ENCODE measurements around the gene IL13. TPM values are rescaled to one million over a fixed set of nuclear protein-coding genes. Genes with fewer than 3 reads are reported as not detected.

The IL13 gene
- polyA plus RNA-seq, 1 donor (not counting 4 experiments of a cell fraction or from before 2014, with no cell fraction given), result not detected

- Histone ChIP-seq H3K9me3 (ENCODE audit: control insufficient read depth, low read depth, low read length) (no peaks in the 10 kb centered on the region), H3K9ac (ENCODE audit: control insufficient read depth, extremely low read depth, insufficient read depth, low read length) (no peak overlapping the region), H3K4me3 (ENCODE audit: control insufficient read depth in 2 of 3, extremely low read depth in 1 of 3, insufficient read depth in 2 of 3, low read depth in 1 of 3, low read length in 3 of 3) (peak overlapping the region in 1 of 3 experiments; percentile 34), H2AFZ (ENCODE audit: control insufficient read depth, low read length) (no peak overlapping the region), H3K27me3 (ENCODE audit: control insufficient read depth, extremely low read depth, insufficient read depth, low read length) (peaks cover 36% of the 10 kb centered on the region), H3K4me2 (ENCODE audit: control insufficient read depth, extremely low read depth, insufficient read depth, low read depth, low read length) (peak overlapping the region; percentile 81), H4K20me1 (ENCODE audit: control insufficient read depth, extremely low read depth, insufficient read depth, low read length) (no peaks in the 10 kb centered on the region), H3K9me1 (ENCODE audit: control insufficient read depth, extremely low read depth, insufficient read depth, low read length) (no peaks in the 10 kb centered on the region), H3K27ac (ENCODE audit: control insufficient read depth, insufficient read depth, low read length) (no peak overlapping the region), H3K4me1 (ENCODE audit: control insufficient read depth, extremely low read depth, insufficient read depth, low read length) (peaks cover 3% of the 10 kb centered on the region), H3K36me3 (ENCODE audit: control insufficient read depth in 2 of 2, extremely low read depth in 1 of 2, insufficient read depth in 2 of 2, low read length in 2 of 2) (no peaks in the 10 kb centered on the region), H3K79me2 (ENCODE audit: control insufficient read depth, insufficient read depth, low read length) (no peaks in the 10 kb centered on the region)
- peak; percentile 38 for TF ChIP-seq EZH2 (IDR thresholded peaks at IDR 0.05; ENCODE audit: low read length)
- TF ChIP-seq CTCF (optimal IDR thresholded peaks at IDR 0.05 in 1 of 3, IDR thresholded peaks at IDR 0.05 in 1 of 3, conservative IDR thresholded peaks at IDR 0.05 in 1 of 3; ENCODE audit: extremely low read depth in 1 of 3, insufficient read depth in 2 of 3, low read length in 3 of 3), result no peak
- DNase-seq (ENCODE audit: low read depth, low spot score) (no peak), FAIRE-seq (no peak)
- dilution Hi-C loops (cut with MboI; ENCODE audit: extremely low pct_ligation_motif_present, low sequenced_read_pairs), result no loop called here
Measured at GRCh38 chr5:132656774-132657355, 1.1 kb upstream of the IL13 start.

GRCh38 chr5:132658381-132659302 is 669 bp downstream of the IL13 start:
- TF ChIP-seq CTCF (optimal IDR thresholded peaks at IDR 0.05 in 1 of 3, IDR thresholded peaks at IDR 0.05 in 1 of 3, conservative IDR thresholded peaks at IDR 0.05 in 1 of 3; ENCODE audit: extremely low read depth in 1 of 3, insufficient read depth in 2 of 3, low read length in 3 of 3) (no peak), EZH2 (IDR thresholded peaks at IDR 0.05; ENCODE audit: low read length) (no peak)
- Histone ChIP-seq H3K9me3 (ENCODE audit: control insufficient read depth, low read depth, low read length) (no peaks in the 10 kb centered on the region), H3K4me1 (ENCODE audit: control insufficient read depth, extremely low read depth, insufficient read depth, low read length) (peaks cover 3% of the 10 kb centered on the region), H2AFZ (ENCODE audit: control insufficient read depth, low read length) (no peak overlapping the region), H3K27me3 (ENCODE audit: control insufficient read depth, extremely low read depth, insufficient read depth, low read length) (peaks cover 32% of the 10 kb centered on the region), H3K9ac (ENCODE audit: control insufficient read depth, extremely low read depth, insufficient read depth, low read length) (no peak overlapping the region), H4K20me1 (ENCODE audit: control insufficient read depth, extremely low read depth, insufficient read depth, low read length) (no peaks in the 10 kb centered on the region), H3K4me2 (ENCODE audit: control insufficient read depth, extremely low read depth, insufficient read depth, low read depth, low read length) (no peak overlapping the region), H3K79me2 (ENCODE audit: control insufficient read depth, insufficient read depth, low read length) (no peaks in the 10 kb centered on the region), H3K27ac (ENCODE audit: control insufficient read depth, insufficient read depth, low read length) (no peak overlapping the region), H3K36me3 (ENCODE audit: control insufficient read depth in 2 of 2, extremely low read depth in 1 of 2, insufficient read depth in 2 of 2, low read length in 2 of 2) (no peaks in the 10 kb centered on the region), H3K9me1 (ENCODE audit: control insufficient read depth, extremely low read depth, insufficient read depth, low read length) (no peaks in the 10 kb centered on the region), H3K4me3 (ENCODE audit: control insufficient read depth in 2 of 3, extremely low read depth in 1 of 3, insufficient read depth in 2 of 3, low read depth in 1 of 3, low read length in 3 of 3) (no peak overlapping the region)
- DNase-seq (ENCODE audit: low read depth, low spot score), result no peak
- no peak for FAIRE-seq
- dilution Hi-C loops (cut with MboI; ENCODE audit: extremely low pct_ligation_motif_present, low sequenced_read_pairs), result no loop called here

Measured in keratinocyte (primary cell).